OCI-LY3 (cell line): Measurements from ENCODE around the gene MAP3K5.
A peak's percentile ranks its signal among the peaks of the same experiment; 100 is the strongest.

Source experiments
- H2AFZ ChIP-seq: fragments of 200-600, 300-600 bp; shearing (Covaris generic); 2 replicates; pipeline ENCODE4 v1.6.0; 2014; ENCODE audit warnings: antibody characterized with exemption, low read depth, low read length
- H3K27ac ChIP-seq: fragments of 200-600, 300-600 bp; sonication (generic); 2 replicates; pipeline ENCODE4 v1.5.1; 2014; ENCODE audit warnings: mild to moderate bottlenecking, low read length, moderate library complexity, mixed read lengths
- H3K27me3 ChIP-seq: fragments of 200-600, 300-600 bp; sonication (generic); 2 replicates; pipeline ENCODE4 v1.6.1; 2014; ENCODE audit warnings: low read depth, low read length, mixed read lengths
- H3K36me3 ChIP-seq: fragments of 200-600, 300-600 bp; sonication (generic); replicated peaks from 2 replicates; pipeline ENCODE3; 2014; ENCODE audit warnings: low read depth, low read length, mixed read lengths
- H3K4me1 ChIP-seq: fragments of 300-600, 200-600 bp; sonication (generic); 2 replicates; pipeline ENCODE4 v1.6.1; 2014; ENCODE audit warnings: low read length, mixed read lengths
- H3K4me2 ChIP-seq: fragments of 200-600, 300-600 bp; sonication (generic); 2 replicates; pipeline ENCODE4 v1.6.1; 2014; ENCODE audit warnings: low read length, mixed read lengths
- H3K4me3 ChIP-seq: fragments of 300-600, 200-600 bp; sonication (generic); 2 replicates; pipeline ENCODE4 v1.5.1; 2014; ENCODE audit warnings: antibody characterized with exemption, mild to moderate bottlenecking, low read length, moderate library complexity
- H3K79me2 ChIP-seq: fragments of 300-600, 200-600 bp; shearing (Covaris generic); 2 replicates; pipeline ENCODE4 v1.6.1; 2014; ENCODE audit warnings: mild to moderate bottlenecking, low read length, mixed read lengths
- H3K9ac ChIP-seq: fragments of 300-600, 200-600 bp; shearing (Covaris generic); 2 replicates; pipeline ENCODE4 v1.6.0; 2014; ENCODE audit warnings: mild to moderate bottlenecking, low read length, moderate library complexity
- H3K9me3 ChIP-seq: fragments of 200-600, 300-600 bp; shearing (Covaris generic); 2 replicates; pipeline ENCODE4 v1.6.1; 2014; ENCODE audit warnings: low read length, mixed read lengths; ENCODE audit not compliant: insufficient read depth
- H4K20me1 ChIP-seq: fragments of 200-600, 300-600 bp; sonication (generic); 2 replicates; pipeline ENCODE4 v1.6.1; 2016; ENCODE audit warnings: low read length, mixed read lengths; ENCODE audit not compliant: insufficient read depth
- EZH2phosphoT487 ChIP-seq: fragments of 200-600 bp; shearing (Covaris generic); IDR thresholded peaks from 2 replicates; pipeline ENCODE4 v1.6.1; 2018; ENCODE audit warnings: antibody characterized with exemption, mixed run types, low read depth
- TF ChIP-seq, protein P1 (sequence below): fragments of 200-600, 300-600 bp; sonication (generic); IDR thresholded peaks from 2 replicates; pipeline ENCODE4 v1.5.1; 2014; ENCODE audit warnings: antibody characterized with exemption, low read length, low read depth

The MAP3K5 gene

DNA sequence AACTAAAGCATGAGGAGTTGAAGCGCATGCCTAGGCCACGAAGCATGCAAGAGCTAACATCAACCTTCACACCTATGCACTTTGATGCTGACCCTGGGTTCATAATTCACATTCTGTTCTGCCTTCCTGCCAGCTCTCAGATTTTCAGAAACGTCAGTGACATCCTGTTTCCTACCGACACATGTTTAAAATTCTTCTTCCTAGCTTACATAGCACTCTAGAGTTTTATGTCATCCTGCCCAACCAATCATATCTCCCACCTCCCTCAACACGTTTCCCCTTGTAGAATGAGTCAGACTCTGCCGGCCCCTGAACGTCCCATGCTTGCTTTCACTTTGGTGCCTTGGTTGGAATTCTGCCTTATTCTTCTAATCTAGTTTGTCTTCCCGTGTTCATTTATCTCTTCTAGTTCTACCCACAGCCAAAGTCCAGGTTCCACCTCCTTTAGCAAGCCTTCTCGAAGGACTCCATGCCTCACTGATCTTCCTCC lies 144.9 kb downstream of the MAP3K5 start:
- H3K4me2 ChIP-seq: peak overlapping the region; percentile 50
- H3K36me3 ChIP-seq: no peaks in the 10 kb centered on the region
- H3K9me3 ChIP-seq: no peaks in the 10 kb centered on the region
- H3K79me2 ChIP-seq: no peaks in the 10 kb centered on the region
- TF ChIP-seq, protein P1, sequence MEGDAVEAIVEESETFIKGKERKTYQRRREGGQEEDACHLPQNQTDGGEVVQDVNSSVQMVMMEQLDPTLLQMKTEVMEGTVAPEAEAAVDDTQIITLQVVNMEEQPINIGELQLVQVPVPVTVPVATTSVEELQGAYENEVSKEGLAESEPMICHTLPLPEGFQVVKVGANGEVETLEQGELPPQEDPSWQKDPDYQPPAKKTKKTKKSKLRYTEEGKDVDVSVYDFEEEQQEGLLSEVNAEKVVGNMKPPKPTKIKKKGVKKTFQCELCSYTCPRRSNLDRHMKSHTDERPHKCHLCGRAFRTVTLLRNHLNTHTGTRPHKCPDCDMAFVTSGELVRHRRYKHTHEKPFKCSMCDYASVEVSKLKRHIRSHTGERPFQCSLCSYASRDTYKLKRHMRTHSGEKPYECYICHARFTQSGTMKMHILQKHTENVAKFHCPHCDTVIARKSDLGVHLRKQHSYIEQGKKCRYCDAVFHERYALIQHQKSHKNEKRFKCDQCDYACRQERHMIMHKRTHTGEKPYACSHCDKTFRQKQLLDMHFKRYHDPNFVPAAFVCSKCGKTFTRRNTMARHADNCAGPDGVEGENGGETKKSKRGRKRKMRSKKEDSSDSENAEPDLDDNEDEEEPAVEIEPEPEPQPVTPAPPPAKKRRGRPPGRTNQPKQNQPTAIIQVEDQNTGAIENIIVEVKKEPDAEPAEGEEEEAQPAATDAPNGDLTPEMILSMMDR: no peak
- no peak for TF ChIP-seq EZH2phosphoT487
- H3K4me3 ChIP-seq: peak overlapping the region; percentile 53
- H3K27me3 ChIP-seq: no peaks in the 10 kb centered on the region
- H4K20me1 ChIP-seq: no peaks in the 10 kb centered on the region
- H2AFZ ChIP-seq: peak overlapping the region; percentile 23
- H3K9ac ChIP-seq: no peak overlapping the region
- H3K27ac ChIP-seq: no peak overlapping the region
- peaks cover 13% of the 10 kb centered on the region for H3K4me1 ChIP-seq

DNA sequence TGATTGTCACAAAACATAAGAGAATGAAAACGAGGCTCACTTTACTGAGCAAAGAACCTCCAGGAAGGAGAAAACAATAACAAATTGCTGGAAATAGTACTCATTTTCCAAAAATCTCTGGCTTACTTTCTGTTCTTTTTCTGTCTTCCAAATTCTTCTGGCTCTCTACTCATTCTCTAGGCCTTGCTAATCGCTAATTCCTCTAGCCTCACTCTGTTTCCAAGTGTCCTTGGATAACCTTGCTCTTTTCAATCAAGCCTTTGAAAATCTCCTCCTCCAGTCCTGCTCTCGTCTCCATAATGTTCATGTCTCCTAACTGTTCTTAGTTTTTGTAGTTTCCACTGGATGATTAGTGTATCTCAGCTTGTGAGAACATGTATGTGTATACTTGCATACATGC lies 145.9 kb downstream of the MAP3K5 start:
- Histone ChIP-seq H2AFZ (no peak overlapping the region), H3K4me2 (no peak overlapping the region), H3K9me3 (no peaks in the 10 kb centered on the region), H3K9ac (no peak overlapping the region), H3K27ac (no peak overlapping the region), H3K4me3 (no peak overlapping the region), H3K4me1 (peaks cover 13% of the 10 kb centered on the region), H3K79me2 (no peaks in the 10 kb centered on the region), H3K36me3 (no peaks in the 10 kb centered on the region), H4K20me1 (no peaks in the 10 kb centered on the region), H3K27me3 (no peaks in the 10 kb centered on the region)
- TF ChIP-seq, protein P1: no peak

DNA sequence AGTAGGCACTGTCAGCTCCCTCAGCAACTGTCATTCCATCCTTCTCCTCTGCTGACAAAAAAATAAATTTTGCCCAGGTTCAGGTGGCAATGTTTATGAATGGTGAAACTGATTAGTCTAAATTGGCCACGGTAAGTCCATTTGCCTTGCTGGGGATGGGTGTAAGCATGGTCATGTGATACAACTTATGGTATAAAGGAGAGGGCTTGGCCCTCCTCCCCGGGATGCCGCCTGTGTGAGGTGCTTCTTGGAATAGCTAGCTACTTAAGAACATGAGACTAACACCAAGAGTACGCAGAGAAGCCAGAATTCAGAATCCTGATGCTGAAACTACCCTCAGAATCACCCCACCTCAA lies 147.7 kb downstream of the MAP3K5 start:
- no peaks in the 10 kb centered on the region for H3K27me3 ChIP-seq
- no peak overlapping the region for H3K4me2 ChIP-seq
- peaks cover 13% of the 10 kb centered on the region for H3K4me1 ChIP-seq
- no peaks in the 10 kb centered on the region for H3K9me3 ChIP-seq
- no peaks in the 10 kb centered on the region for H3K79me2 ChIP-seq
- H4K20me1 ChIP-seq: no peaks in the 10 kb centered on the region
- TF ChIP-seq, protein P1: no peak
- TF ChIP-seq EZH2phosphoT487: no peak
- no peak overlapping the region for H2AFZ ChIP-seq
- no peak overlapping the region for H3K9ac ChIP-seq
- no peak overlapping the region for H3K4me3 ChIP-seq
- H3K27ac ChIP-seq: no peak overlapping the region
- H3K36me3 ChIP-seq: no peaks in the 10 kb centered on the region

DNA sequence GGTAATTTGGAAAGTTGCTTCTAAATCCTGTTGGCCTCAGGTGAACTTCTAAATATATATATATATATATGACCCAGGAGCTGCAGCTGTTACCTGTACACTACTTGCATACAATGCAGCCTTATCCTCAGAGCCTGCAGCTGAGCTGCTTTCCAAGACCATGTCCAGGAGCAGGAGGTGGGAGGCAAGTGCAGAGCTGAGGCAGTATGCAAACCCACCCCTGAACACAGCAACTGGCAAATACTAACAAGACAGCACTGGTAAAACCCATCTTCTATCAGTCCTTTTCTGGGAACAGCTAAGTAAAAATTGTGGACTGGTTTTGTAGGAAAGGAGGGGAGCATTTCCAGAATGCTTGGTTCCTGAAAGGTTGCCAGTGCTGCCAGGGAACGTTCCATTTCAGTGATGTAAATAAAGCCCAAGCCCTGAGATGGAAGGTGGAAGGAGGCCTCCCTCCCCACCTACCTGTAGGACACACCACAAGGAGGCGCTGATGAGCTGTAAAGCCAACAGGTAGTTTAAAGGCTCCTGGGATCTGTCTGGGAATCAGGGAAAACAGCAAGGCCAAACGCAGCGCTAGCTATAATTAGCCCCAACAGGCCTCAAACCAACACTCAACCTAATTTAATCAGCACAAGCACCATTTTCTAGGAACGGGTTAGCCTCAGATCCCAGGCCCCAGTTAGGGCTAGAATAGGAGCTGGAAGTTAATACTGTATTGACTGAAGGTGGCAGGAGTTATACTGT lies 148.3 kb downstream of the MAP3K5 start:
- Histone ChIP-seq H3K4me2 (peak overlapping the region; percentile 27; the same call in 1 of the 2 replicates), H3K4me1 (peaks cover 13% of the 10 kb centered on the region), H3K27ac (no peak overlapping the region), H3K36me3 (no peaks in the 10 kb centered on the region), H3K4me3 (no peak overlapping the region), H3K9me3 (no peaks in the 10 kb centered on the region), H2AFZ (no peak overlapping the region), H3K27me3 (no peaks in the 10 kb centered on the region), H3K79me2 (no peaks in the 10 kb centered on the region), H3K9ac (no peak overlapping the region), H4K20me1 (no peaks in the 10 kb centered on the region)
- TF ChIP-seq EZH2phosphoT487: no peak
- TF ChIP-seq, protein P1: peak; percentile 86
